ENCODE results near the gene AFF3. TPM values are rescaled to one million over a fixed set of nuclear protein-coding genes. Genes with fewer than 3 reads are reported as not detected.

Gene AFF3
- total and polyA plus RNA-seq, 2 of the 8 experiments (the other 6 are each of a cell fraction or from before 2014, with no cell fraction given): 0.27 to 3.0 TPM

GRCh38 chr2:99636144-99637034, 506.0 kb downstream of the AFF3 start (continued):
- TF ChIP-seq TEAD4 (IDR thresholded peaks at IDR 0.05; ENCODE audit: low read depth, low read length) (no peak), POU5F1 (IDR thresholded peaks at IDR 0.05; ENCODE audit: low read depth, low read length) (no peak), HDAC6 (IDR thresholded peaks at IDR 0.05; ENCODE audit: low read depth, low read length) (no peak), POLR2A (IDR thresholded peaks at IDR 0.05; ENCODE audit: control extremely low read depth in 1 of 2, low read depth in 2 of 2, low read length in 2 of 2) (no peak), TCF12 (IDR thresholded peaks at IDR 0.05; ENCODE audit: low read depth, low read length) (no peak), CHD1 (IDR thresholded peaks at IDR 0.05; ENCODE audit: low read depth, low read length) (no peak)
